Measurements from ENCODE around the gene GOLGA8R.
"Not testable (repeated sequence)": the region's sequence is repeated elsewhere in the genome, so short reads cannot be mapped to it uniquely, and the experiment has no call there.

GOLGA8R gene

GRCh38 chr15:30414160-30414559 is at the start of gene GOLGA8R:
GOLGA8R (minus strand) TSS chr15:30414260; CDS start chr15:30414162, 98 bp downstream.
- DNase-seq, result not testable (repeated sequence)

DNA sequence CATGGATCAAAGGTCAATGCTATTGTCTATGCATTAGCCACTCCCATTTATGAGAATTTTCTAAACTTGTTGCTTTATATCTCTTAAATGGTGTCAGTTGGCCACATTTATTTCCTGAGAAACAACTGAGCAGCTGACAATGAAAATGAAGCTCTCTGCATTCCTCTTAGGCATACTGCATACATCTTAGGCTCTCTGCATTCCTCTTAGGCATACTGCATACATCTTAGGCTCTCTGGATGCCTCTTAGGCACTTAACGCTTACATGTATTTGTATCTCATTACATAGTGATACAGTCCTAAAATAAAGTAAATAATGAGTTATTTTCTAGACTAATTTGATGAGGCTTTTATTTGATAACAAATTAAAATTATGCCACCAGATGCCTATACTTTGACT is 49.8 kb upstream of the GOLGA8R start:
- not testable (repeated sequence) for DNase-seq

DNA sequence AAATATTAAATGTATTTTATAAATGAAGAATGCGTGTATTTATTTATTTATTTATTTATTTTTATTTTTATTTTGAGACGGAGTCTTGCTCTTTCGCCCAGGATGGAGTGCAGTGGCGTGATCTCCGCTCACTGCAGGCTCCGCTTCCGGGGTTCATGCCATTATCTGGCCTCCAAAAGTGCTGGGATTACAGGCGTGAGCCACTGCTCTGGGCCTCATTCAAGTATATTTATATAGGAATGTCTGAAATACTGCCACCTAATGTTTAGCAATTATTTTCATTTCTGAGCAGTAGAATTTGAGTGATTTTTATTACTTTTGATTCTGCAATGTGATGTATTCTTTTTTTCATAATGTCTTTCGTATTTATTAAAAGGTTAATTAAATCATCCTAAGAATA is 48.1 kb upstream of the GOLGA8R start:
- not testable (repeated sequence) for DNase-seq

GRCh38 chr15:30452702-30453101 is 38.6 kb upstream of the GOLGA8R start:
- DNase-seq, result not testable (repeated sequence)

DNA sequence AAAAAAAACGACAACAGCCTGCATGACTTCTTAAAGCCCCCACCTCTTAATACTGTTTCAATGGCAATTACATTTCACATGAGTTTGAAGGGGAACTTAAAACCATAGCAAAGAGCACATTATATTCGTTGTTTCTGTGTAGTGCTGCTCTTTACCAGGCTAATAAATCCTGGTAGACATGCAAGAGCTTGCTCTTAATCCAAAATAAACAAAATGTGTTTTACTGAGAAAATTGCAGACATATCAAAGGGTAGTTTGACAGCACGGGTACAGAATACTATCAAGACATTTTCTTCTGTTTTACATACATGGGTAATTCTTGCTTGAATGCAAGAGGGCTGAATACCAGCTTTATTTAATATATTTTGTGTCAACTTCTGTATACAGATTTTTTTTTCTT is 24.3 kb upstream of the GOLGA8R start:
- not testable (repeated sequence) for DNase-seq

DNA sequence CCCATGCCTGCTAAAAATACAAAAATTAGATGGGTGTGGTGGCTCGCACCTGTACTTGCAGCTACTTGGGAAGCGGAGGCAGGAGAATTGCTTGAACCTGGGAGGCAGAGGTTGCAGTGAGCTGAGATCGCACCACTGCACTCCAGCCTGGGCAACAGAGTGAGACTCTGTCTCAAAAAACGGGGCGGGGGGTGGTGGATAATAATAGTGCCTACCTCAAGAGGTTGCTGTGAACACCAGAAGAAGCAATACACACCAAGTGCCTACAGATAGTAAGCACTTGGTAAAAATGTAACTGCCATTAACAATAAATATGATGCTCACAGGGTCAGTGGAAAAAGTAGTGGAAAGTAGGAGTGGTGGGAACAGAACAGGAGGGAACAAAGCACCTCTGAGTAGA is 21.8 kb upstream of the GOLGA8R start:
- not testable (repeated sequence) for DNase-seq

DNA sequence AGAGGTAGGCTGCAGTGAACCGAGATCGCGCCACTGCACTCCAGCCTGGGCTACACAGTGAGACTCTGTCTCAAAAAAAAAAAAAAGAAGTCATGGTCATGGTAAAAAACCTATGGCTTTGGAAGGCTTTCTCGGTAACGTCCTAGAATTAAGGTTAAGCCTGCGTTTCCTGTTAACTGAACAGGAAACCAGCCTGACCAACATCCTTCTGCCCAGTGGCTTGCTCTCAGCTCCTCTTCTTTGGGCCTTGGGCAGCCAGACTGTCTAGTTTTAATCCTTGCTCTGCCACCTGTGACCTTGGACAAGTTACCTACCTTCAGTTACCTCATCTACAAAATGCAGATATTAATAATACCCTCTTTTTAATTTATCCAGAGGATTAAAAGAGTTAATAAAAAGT is 6.7 kb upstream of the GOLGA8R start:
- not testable (repeated sequence) for DNase-seq

GRCh38 chr15:30407636-30408035 is 6.4 kb downstream of the GOLGA8R start:
- not testable (repeated sequence) for DNase-seq

- not testable (repeated sequence) for DNase-seq
Observed at GRCh38 chr15:30398988-30399387, 15.1 kb downstream of the GOLGA8R start.

DNA sequence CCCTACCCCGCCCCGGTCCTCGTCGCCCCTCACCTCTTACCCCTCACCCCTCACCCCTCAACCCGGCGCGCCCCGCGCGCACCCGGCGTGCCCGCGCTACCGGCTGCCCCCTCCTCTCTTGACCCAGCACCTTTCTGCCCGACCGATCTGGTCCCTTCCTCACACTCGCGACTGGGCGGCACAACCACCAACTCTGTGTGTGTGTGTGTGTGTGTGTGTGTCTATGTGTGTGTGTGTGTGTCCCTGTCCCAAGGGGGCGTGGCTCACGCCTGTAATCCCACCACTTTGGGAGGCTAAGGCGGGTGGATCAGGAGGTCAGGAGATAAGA is 20.4 kb downstream of the GOLGA8R start:
- not testable (repeated sequence) for DNase-seq

DNA sequence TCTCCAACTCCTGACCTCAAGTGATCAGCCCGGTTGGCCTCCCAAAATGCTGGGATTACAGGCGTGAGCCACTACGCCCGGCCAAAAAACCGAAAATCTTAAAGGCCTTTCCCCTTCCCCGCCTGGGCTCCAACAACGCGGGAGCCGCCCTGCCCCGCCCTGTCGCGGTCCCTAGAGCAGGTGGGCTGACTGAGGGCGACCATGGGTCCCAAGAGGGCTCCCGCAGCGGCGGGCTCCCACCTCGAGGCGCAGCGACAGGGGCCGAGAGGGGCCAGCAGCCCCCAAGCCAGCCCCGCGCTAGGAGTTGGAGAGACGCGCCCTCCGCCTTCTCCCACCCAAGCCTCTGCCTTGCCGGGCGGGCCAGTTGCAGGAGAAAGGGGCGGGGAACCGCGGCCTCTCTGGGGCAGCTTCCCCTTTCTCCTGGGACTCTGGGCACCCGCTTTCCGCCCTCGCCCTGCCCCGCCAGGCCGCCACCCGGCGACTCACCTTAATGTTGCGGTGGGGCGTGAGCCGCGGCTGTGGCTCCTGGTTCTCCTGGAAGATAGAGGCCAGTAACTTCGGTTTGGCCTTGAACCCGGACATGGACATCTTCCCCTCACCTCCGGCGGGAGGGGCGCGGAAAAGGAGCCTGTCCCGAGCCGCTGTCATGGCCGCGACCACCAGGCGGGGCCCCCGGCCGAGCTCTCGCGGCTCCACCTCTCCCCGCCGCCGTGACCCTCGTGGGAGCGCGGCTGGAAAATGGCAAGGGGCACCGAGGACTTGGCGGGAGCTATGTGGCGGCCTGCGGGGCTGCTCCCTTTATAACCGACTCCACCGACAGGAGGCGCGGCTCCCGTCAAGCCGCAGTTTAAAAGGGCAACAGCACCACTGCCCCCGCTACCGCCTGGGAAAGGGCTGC is 21.0 kb downstream of the GOLGA8R start, which contains the start of gene CHRFAM7A:
Gene CHRFAM7A (minus strand): TSS at position 775 of the 898 bp plus-strand sequence. CDS start 10,189 bp downstream, outside the sequence.
- DNase-seq, result not testable (repeated sequence)

GRCh38 chr15:30386318-30386887 is 27.7 kb downstream of the GOLGA8R start:
- DNase-seq, result not testable (repeated sequence)

DNA sequence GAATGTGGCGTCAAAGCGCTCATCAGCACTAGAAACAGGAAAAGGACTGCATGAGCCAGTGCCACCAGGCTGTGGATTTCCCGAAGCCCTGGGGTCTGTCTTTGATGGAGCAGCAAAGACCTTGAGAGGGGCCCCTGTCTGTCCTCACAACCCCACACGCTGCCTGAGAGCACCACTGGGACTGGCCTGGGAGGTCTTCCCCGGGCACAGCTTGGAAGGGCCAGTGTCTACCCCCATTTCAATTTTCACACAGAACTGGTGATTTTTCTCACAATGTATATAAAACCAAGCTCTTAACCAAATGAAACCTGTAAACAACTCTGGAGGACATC is 37.0 kb downstream of the GOLGA8R start:
- not testable (repeated sequence) for DNase-seq

DNA sequence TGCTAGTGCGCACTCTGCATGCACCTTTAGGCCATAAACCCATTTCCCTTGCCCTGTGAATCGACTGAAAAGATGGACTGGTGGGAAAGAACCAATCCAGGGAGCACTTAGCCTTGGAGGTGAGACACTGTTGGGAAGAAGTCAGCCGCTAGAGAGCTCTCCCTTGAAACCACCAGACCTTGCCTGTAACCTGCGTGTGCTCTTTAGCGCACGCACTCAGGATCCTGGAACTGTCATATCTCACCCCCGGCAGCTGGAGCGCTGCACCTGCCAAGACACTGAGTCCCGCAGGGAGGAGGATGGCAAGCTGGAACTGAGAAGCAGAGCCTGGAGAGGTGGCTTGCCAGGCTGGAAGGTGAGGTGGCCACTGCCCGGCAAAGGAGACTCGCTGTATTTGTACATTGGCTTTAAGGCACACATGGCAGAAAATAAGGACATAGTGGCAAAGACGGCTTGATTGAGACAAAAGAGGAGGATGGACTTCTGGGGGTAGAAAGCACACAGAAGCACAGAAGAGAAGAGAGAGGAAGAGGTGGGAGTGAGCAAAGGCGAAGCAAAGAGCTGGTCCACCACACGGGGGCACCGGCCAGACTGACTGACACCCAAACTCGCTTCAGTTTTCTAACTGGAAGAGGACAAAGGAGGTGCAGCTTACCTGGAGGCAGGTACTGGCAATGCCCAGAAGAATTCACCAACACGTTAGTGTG is 37.5 kb downstream of the GOLGA8R start:
- DNase-seq, result not testable (repeated sequence)

DNA sequence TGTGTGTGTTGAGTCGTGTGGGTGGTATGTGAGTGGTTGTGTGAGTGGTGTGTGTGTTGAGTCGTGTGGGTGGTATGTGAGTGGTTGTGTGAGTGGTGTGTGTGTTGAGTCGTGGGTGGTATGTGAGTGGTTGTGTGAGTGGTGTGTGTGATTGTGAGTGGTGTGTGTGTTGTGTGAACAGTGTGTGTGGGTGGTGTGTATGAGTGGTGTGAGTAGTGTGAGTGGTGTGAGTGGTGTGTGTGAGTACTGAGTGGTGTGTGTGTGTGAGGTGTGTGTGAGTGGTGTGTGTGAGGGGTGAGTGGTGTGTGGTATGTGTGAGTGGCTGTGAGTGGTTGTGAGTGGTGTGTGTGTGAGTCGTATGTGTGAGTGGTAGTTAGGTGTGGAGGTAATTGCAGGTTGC is 38.2 kb downstream of the GOLGA8R start:
- not testable (repeated sequence) for DNase-seq

DNA sequence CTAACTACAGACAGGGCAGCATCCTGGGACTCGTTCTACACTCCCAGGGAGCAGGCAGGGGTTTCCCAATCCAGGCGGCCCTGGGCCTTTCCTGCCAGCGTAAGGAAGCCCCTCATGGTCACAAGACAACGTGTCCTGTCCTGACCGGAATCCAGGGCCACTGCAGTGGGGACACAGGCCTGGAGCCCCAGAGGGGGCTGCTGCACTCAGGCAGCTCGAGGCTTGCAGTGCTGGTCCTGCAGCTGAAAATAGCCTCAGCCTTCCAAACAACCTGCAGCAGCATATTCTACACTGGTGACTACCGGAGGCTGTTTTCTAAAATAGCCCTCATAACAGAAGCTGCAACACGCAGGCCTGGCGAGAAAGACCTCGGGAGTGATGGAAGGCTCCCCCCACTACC is 39.2 kb downstream of the GOLGA8R start:
- DNase-seq, result not testable (repeated sequence)

DNA sequence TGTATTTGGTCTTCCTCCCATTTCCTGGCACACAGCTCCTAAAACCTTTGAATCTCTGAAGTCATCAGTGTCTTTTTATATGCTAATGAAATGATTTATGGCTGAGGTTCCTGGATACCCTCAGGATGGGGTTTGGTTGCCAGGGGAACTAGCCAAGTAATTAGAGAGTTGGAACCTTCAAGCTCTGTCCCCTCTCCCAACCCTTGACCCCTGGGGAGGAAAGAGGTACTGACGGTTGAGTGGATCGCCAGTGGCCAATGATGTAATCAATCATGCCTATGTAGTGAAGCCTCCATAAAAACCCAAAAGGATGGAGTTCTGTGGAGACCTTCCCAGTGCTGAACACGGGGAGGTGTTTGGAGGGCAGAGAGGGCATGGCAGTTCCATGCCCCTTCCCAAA is 45.8 kb downstream of the GOLGA8R start:
- not testable (repeated sequence) for DNase-seq

DNA sequence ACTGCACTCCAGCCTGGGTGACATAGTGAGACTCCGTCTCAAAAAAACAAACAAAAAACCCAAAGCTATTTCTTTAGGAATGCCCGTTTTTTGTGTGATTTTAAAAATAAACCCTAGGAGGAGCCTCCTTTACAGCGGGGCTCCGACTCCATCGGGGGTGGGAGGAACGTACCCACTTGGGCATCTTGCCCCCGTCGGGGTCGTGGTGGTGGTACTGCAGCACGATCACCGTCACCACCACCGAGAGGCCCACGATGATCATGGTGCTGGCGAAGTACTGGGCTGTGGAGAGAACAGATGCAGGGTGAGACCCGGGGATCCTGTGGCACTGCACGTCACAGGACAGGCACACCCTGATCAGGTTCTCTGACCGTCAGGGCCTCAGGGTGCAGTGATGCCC is 46.8 kb downstream of the GOLGA8R start:
- not testable (repeated sequence) for DNase-seq

DNA sequence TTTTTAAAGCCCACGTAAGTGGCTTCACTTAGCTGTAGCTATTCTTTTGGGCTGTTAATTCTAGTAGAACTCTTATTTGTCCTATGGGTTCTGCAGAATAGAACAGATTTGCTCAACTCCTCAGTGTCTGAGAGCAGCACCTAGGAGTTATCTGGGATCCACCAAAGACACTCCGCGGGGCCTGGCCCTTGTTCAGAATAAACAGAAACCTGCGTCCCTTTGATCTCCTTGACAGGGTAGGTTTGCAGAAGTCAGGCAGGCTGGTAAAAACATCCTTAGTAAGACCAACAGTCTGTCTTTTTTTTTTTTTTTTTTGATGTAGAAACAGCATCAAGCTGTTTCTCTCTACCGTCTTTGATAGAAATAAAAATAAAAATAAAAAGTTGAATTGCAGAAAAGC is 52.7 kb downstream of the GOLGA8R start:
- DNase-seq, result not testable (repeated sequence)

DNA sequence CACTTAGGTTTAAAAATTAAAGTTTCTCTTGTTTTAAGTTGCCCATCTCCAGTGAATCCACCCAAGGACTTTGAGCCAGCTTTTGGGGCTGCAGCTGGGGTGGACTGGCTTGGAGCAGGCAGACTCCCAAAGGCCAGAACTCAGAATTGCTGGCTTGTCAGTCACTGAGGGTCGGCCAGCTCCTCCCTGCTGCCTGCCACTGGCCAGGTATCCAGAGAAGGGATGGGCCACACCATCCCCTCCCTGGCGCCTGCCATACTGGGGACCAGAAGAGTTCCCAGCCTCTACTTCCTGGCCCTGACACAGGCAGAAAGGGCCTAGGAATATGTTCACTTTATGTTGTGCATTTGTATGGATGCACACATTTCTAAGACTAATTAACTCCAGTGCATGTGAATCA is 53.1 kb downstream of the GOLGA8R start:
- not testable (repeated sequence) for DNase-seq

GRCh38 chr15:30355043-30355442 is 59.0 kb downstream of the GOLGA8R start:
- not testable (repeated sequence) for DNase-seq
